Sigmoid colon (tissue), 3 donors: Measurements from ENCODE around the gene CEMP1.

Source experiments
- CTCF ChIP-seq, 4 experiments: fragments of 450-650 bp in 3 of 4; fragments of 200-600 bp in 1 of 4; IDR thresholded peaks; one replicate each; pipeline ENCODE4 v1.5.1; 2016 to 2019; ENCODE audit warnings: antibody characterized with exemption in 4 of 4, mild to moderate bottlenecking in 3 of 4, moderate library complexity in 2 of 4
- POLR2A ChIP-seq, 2 donors: fragments of 450-650 bp; IDR thresholded peaks; one replicate each; pipeline ENCODE4 v1.6.1; 2016; ENCODE audit warnings: antibody characterized with exemption in 2 of 2, mild to moderate bottlenecking in 2 of 2, moderate library complexity in 2 of 2

DNA sequence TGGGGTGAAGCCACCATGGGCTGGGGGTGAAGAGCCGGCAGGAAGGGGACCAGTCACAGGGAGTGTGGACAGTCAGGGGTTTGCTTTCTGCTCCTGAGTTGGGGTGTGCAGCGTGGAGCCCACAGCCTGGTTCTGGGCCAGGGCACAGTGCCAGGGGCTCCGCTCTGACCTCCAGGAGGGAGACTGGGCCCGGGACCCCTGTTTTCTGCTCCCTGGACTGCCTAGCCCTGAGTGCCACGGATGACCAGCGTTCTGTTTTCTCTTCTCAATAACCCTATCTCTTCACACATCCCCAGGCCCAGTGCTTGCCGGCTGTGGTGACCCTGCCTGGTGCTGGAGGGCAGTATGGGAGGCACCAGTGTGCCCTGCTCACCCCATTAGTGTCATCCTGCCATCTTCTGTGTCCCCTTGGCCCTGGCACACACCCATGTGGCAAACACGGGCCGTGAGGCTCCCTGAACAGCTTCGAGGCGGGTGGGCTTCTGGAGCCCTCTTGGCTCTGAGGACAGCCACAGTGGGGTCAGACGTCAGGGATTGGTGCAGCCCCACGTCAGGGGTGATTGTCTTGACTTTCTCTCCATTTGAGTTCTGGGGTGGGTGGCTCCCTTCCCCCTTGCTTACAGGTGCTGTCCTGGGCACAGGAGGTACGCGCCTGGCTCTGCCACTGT is 1.1 kb downstream of the CEMP1 start:
- TF ChIP-seq CTCF (IDR thresholded peaks at IDR 0.05): no peak
- TF ChIP-seq POLR2A (IDR thresholded peaks at IDR 0.05): no peak
